DND-41 (cell line): ENCODE data around the gene CDH1.

ENCODE experiments used
- ATAC-seq: fragments of 200-7000 bp; cut with Tn5 transposase; 3 replicates; pipeline ENCODE4 v1.9.1; 2021; ENCODE audit warnings: low read depth; ENCODE audit not compliant: insufficient read depth
- DNase-seq: peaks from one replicate; pipeline ENCODE4 v3.0.0-alpha.2; 2020
- H2AFZ ChIP-seq: 2 replicates; pipeline ENCODE4 v1.6.0; 2012; ENCODE audit warnings: low read depth, low read length
- H3K27ac ChIP-seq: 2 replicates; pipeline ENCODE4 v1.5.1; 2012; ENCODE audit warnings: low read length, inconsistent platforms
- H3K27me3 ChIP-seq: fragments of 200-600 bp; sonication (generic); 2 replicates; pipeline ENCODE4 v1.6.0; 2012; ENCODE audit warnings: low read length, mild to moderate bottlenecking, inconsistent platforms; ENCODE audit not compliant: insufficient read depth, poor library complexity
- H3K36me3 ChIP-seq: 2 replicates; pipeline ENCODE4 v1.5.1; 2012; ENCODE audit warnings: low read length, inconsistent platforms; ENCODE audit not compliant: insufficient read depth
- H3K4me1 ChIP-seq: 2 replicates; pipeline ENCODE4 v1.5.1; 2012; ENCODE audit warnings: mild to moderate bottlenecking, low read length; ENCODE audit not compliant: insufficient read depth
- H3K4me2 ChIP-seq: 2 replicates; pipeline ENCODE4 v1.6.0; 2012; ENCODE audit warnings: mild to moderate bottlenecking, moderate library complexity, low read length, inconsistent platforms; ENCODE audit not compliant: insufficient read depth
- H3K4me3 ChIP-seq, 2 experiments: fragments of 200-600 bp in 1 of 2; shearing (Covaris generic) in 1 of 2; 2 replicates each; pipeline ENCODE4 v1.5.1; 2012 to 2016; ENCODE audit warnings: inconsistent platforms in 2 of 2, low read length in 2 of 2, mild to moderate bottlenecking in 2 of 2, low read depth in 1 of 2, moderate library complexity in 1 of 2
- H3K79me2 ChIP-seq: 2 replicates; pipeline ENCODE4 v1.6.0; 2012; ENCODE audit warnings: low read length, inconsistent platforms; ENCODE audit not compliant: insufficient read depth
- H3K9ac ChIP-seq: 2 replicates; pipeline ENCODE4 v1.6.0; 2012; ENCODE audit warnings: low read depth, mild to moderate bottlenecking, inconsistent platforms, low read length, moderate library complexity
- H3K9me3 ChIP-seq: 2 replicates; pipeline ENCODE4 v1.5.1; 2012; ENCODE audit warnings: low read length, moderate library complexity, mild to moderate bottlenecking, inconsistent platforms; ENCODE audit not compliant: insufficient read depth, severe bottlenecking
- H4K20me1 ChIP-seq: 2 replicates; pipeline ENCODE4 v1.6.0; 2012; ENCODE audit warnings: low read length; ENCODE audit not compliant: insufficient read depth
- EZH2 ChIP-seq: IDR thresholded peaks from 3 replicates; pipeline ENCODE4 v1.6.1; 2012; ENCODE audit warnings: borderline replicate concordance, low read depth, mild to moderate bottlenecking, moderate library complexity, low read length, inconsistent platforms; ENCODE audit not compliant: severe bottlenecking
- TF ChIP-seq, protein P1 (sequence below): IDR thresholded peaks from 2 replicates; pipeline ENCODE4 v1.5.1; 2012; ENCODE audit warnings: borderline replicate concordance, low read length, moderate library complexity, mild to moderate bottlenecking; ENCODE audit not compliant: poor library complexity, severe bottlenecking; ENCODE audit errors: extremely low read depth

The CDH1 gene

DNA sequence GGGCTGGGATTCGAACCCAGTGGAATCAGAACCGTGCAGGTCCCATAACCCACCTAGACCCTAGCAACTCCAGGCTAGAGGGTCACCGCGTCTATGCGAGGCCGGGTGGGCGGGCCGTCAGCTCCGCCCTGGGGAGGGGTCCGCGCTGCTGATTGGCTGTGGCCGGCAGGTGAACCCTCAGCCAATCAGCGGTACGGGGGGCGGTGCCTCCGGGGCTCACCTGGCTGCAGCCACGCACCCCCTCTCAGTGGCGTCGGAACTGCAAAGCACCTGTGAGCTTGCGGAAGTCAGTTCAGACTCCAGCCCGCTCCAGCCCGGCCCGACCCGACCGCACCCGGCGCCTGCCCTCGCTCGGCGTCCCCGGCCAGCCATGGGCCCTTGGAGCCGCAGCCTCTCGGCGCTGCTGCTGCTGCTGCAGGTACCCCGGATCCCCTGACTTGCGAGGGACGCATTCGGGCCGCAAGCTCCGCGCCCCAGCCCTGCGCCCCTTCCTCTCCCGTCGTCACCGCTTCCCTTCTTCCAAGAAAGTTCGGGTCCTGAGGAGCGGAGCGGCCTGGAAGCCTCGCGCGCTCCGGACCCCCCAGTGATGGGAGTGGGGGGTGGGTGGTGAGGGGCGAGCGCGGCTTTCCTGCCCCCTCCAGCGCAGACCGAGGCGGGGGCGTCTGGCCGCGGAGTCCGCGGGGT is at the start of gene CDH1:
Gene CDH1 (plus strand): TSS at position 247 of the 684 bp plus-strand sequence. CDS start 124 bp downstream, at position 371.
- no peaks in the 10 kb centered on the region for H3K36me3 ChIP-seq
- H3K4me2 ChIP-seq: no peak within 1 kb of the TSS
- no peak within 1 kb of the TSS for H3K9ac ChIP-seq
- DNase-seq: no peak
- H4K20me1 ChIP-seq: no peaks in the 10 kb centered on the region
- H2AFZ ChIP-seq: no peak within 1 kb of the TSS
- TF ChIP-seq, protein P1, sequence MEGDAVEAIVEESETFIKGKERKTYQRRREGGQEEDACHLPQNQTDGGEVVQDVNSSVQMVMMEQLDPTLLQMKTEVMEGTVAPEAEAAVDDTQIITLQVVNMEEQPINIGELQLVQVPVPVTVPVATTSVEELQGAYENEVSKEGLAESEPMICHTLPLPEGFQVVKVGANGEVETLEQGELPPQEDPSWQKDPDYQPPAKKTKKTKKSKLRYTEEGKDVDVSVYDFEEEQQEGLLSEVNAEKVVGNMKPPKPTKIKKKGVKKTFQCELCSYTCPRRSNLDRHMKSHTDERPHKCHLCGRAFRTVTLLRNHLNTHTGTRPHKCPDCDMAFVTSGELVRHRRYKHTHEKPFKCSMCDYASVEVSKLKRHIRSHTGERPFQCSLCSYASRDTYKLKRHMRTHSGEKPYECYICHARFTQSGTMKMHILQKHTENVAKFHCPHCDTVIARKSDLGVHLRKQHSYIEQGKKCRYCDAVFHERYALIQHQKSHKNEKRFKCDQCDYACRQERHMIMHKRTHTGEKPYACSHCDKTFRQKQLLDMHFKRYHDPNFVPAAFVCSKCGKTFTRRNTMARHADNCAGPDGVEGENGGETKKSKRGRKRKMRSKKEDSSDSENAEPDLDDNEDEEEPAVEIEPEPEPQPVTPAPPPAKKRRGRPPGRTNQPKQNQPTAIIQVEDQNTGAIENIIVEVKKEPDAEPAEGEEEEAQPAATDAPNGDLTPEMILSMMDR: no peak
- TF ChIP-seq EZH2: no peak
- ATAC-seq: no peak
- no peak within 1 kb of the TSS for H3K4me3 ChIP-seq
- no peaks in the 10 kb centered on the region for H3K4me1 ChIP-seq
- no peaks in the 10 kb centered on the region for H3K79me2 ChIP-seq
- H3K27me3 ChIP-seq: peaks cover 4% of the 10 kb centered on the region
- H3K9me3 ChIP-seq: no peaks in the 10 kb centered on the region
- H3K27ac ChIP-seq: no peak within 1 kb of the TSS

DNA sequence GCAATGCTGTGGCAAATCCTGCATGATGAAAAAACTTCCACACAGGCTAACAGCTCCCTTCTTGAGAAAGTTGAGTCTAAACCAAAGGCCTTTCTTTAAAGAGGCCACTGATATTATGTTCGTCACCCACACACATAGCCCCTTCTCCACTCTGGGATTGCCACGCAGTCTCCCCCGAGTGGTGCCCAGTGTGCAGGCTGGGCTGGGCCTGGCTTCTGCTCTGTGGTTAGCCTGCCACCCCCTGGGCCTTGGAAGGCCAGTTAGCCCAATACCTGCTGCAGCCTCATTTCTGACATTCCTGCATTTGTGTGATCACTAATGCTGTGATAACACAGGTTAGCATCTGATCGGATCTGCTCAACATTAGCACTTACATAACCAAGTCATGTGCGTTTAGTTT is 47.2 kb upstream of the CDH1 start:
- no peak overlapping the region for H3K9ac ChIP-seq
- no peak for TF ChIP-seq EZH2
- TF ChIP-seq, protein P1: no peak
- no peak for ATAC-seq
- no peak overlapping the region for H3K27ac ChIP-seq
- no peak overlapping the region for H2AFZ ChIP-seq
- no peak overlapping the region for H3K4me3 ChIP-seq
- DNase-seq: no peak
- no peaks in the 10 kb centered on the region for H3K79me2 ChIP-seq
- no peaks in the 10 kb centered on the region for H3K9me3 ChIP-seq
- H3K4me1 ChIP-seq: no peaks in the 10 kb centered on the region
- H3K27me3 ChIP-seq: no peaks in the 10 kb centered on the region
- no peak overlapping the region for H3K4me2 ChIP-seq
- no peaks in the 10 kb centered on the region for H4K20me1 ChIP-seq
- no peaks in the 10 kb centered on the region for H3K36me3 ChIP-seq

GRCh38 chr16:68695575-68695974 is 41.5 kb upstream of the CDH1 start:
- no peaks in the 10 kb centered on the region for H3K79me2 ChIP-seq
- no peak overlapping the region for H2AFZ ChIP-seq
- no peak overlapping the region for H3K4me2 ChIP-seq
- DNase-seq: no peak
- no peak overlapping the region for H3K4me3 ChIP-seq
- H3K27ac ChIP-seq: no peak overlapping the region
- TF ChIP-seq, protein P1: no peak
- no peaks in the 10 kb centered on the region for H4K20me1 ChIP-seq
- H3K9ac ChIP-seq: no peak overlapping the region
- no peaks in the 10 kb centered on the region for H3K4me1 ChIP-seq
- ATAC-seq: no peak
- H3K9me3 ChIP-seq: no peaks in the 10 kb centered on the region
- no peaks in the 10 kb centered on the region for H3K36me3 ChIP-seq
- no peaks in the 10 kb centered on the region for H3K27me3 ChIP-seq
